ENCODE measurements around the gene CR1. TPM values are rescaled to one million over a fixed set of nuclear protein-coding genes. Genes with fewer than 3 reads are reported as not detected.

CR1 gene
- total and polyA plus RNA-seq, 9 of the 15 experiments (the other 6 are each of a cell fraction or from before 2014, with no cell fraction given) = 0.07 to 0.47 (median 0.18) TPM

- no peaks in the 10 kb centered on the region for H4K20me1 ChIP-seq (replicated peaks; ENCODE audit: control insufficient read depth, insufficient read depth, low read length)
- FAIRE-seq = peak; percentile 87
- H3K9me3 ChIP-seq (replicated peaks; ENCODE audit: control insufficient read depth, insufficient read depth, low read depth, low read length) = peaks cover 10% of the 10 kb centered on the region
- ChIA-PET CTCF (ENCODE audit: low intra/inter-chr PET ratio) (interaction anchor here (0.7 to 1.8 kb wide), 3 partner anchors 41 to 342 kb away, joined by 3 to 5 read pairs (median 3); no protein-coding TSS in a partner anchor), POLR2A (interaction anchor here (0.5 to 1.6 kb wide), 7 partner anchors 9 to 314 kb away, joined by 3 to 13 read pairs (median 3); no protein-coding TSS in a partner anchor)
- H3K36me3 ChIP-seq (ENCODE audit: control insufficient read depth, insufficient read depth, low read length) = peaks cover 6% of the 10 kb centered on the region; the same call in 2 of the 3 replicates
- H2AFZ ChIP-seq (ENCODE audit: low read depth, low read length) = peak overlapping the region; percentile 74
- H3K27ac ChIP-seq (ENCODE audit: extremely low read depth, low read depth, low read length) = no peak overlapping the region
- peak overlapping the region; percentile 33 for H3K4me2 ChIP-seq (ENCODE audit: insufficient read depth, low read length)
- no peak overlapping the region for H3K9ac ChIP-seq (ENCODE audit: insufficient read depth in 1 of 2, low read depth in 2 of 2, low read length in 2 of 2)
- no peaks in the 10 kb centered on the region for H3K79me2 ChIP-seq (ENCODE audit: control insufficient read depth, insufficient read depth, low read length)
- peaks cover 0 to 7% of the 10 kb centered on the region in 2 experiments; a peak in 3 of 5 replicates for H3K4me1 ChIP-seq (replicated peaks in 1 of 2; ENCODE audit: control insufficient read depth in 2 of 2, insufficient read depth in 2 of 2, low read length in 2 of 2)
- in situ Hi-C loops (cut with MboI) (loop anchor here (5.0 kb wide), 1 partner anchor 52 kb away; no protein-coding TSS in a partner anchor), intact Hi-C loops (cut with micrococcal nuclease) (loop anchor here (1.0 kb wide), 2 partner anchors 41 to 52 kb away; no protein-coding TSS in a partner anchor)
- H3K9me1 ChIP-seq (ENCODE audit: control insufficient read depth, insufficient read depth, low read length) = no peaks in the 10 kb centered on the region
- H3K27me3 ChIP-seq (ENCODE audit: control insufficient read depth in 2 of 2, insufficient read depth in 2 of 2, low read length in 2 of 2) = no peaks in the 10 kb centered on the region
- peak; percentile 59 to 77 (median 66) for DNase-seq (ENCODE audit: extremely low read depth in 1 of 4, low spot score in 3 of 4)
- WGBS (ENCODE audit: insufficient coverage, low coverage, missing lambda C conversion rate) = 55% methylated on average over 7 of the region's 7 CpGs
- H3K4me3 ChIP-seq = no peak overlapping the region
- BruUV-seq (replicated peaks) = no TSS peak
- ATAC-seq = peak; percentile 97
- TF ChIP-seq HDAC2 (IDR thresholded peaks at IDR 0.05) = no peak
- no peak for TF ChIP-seq BCL6 (CRISPR knock-in tag; IDR thresholded peaks at IDR 0.05)
- no peak for TF ChIP-seq ATF1 (CRISPR knock-in tag; IDR thresholded peaks at IDR 0.05)
- TF ChIP-seq ATF1 (tag; IDR thresholded peaks at IDR 0.05) = peak; percentile 56; the same call in 1 of the 2 replicates
- no peak for TF ChIP-seq ARID2 (IDR thresholded peaks at IDR 0.05)
- TF ChIP-seq CSDE1 (IDR thresholded peaks at IDR 0.05) = no peak
- TF ChIP-seq SREBF2 (CRISPR knock-in tag; IDR thresholded peaks at IDR 0.05) = no peak
- TF ChIP-seq RFX5 (IDR thresholded peaks at IDR 0.05; ENCODE audit: low read depth, low read length) = no peak
- no peak for TF ChIP-seq MYNN (IDR thresholded peaks at IDR 0.05)
- no peak for TF ChIP-seq MYNN (CRISPR knock-in tag; IDR thresholded peaks at IDR 0.05)
- peak in 1 of 2 experiments; percentile 49; a peak in 1 of 4 replicates for TF ChIP-seq MAZ (CRISPR knock-in tag; conservative IDR thresholded peaks at IDR 0.05 in 1 of 2, IDR thresholded peaks at IDR 0.05 in 1 of 2)
- TF ChIP-seq CTCF (IDR thresholded peaks at IDR 0.05 in 2 of 3, conservative IDR thresholded peaks at IDR 0.05 in 1 of 3; ENCODE audit: insufficient read depth in 2 of 3, low read depth in 1 of 3, low read length in 3 of 3) = peak; percentile 69 to 87 (median 85)
- TF ChIP-seq NFE2 (IDR thresholded peaks at IDR 0.05; ENCODE audit: low read depth) = peak; percentile 5; the same call in 1 of the 2 replicates
- TF ChIP-seq HDGF (IDR thresholded peaks at IDR 0.05) = no peak
- TF ChIP-seq ZNF395 (CRISPR knock-in tag; IDR thresholded peaks at IDR 0.05) = no peak
- TF ChIP-seq BCLAF1 (IDR thresholded peaks at IDR 0.05; ENCODE audit: borderline replicate concordance in 1 of 2, control insufficient read depth in 1 of 2, low read depth in 2 of 2, low read length in 1 of 2) = no peak
Measured at GRCh38 chr1:207619871-207620542, 124.0 kb downstream of the CR1 start.
